GM19452 (cell line): Measurements from ENCODE around the gene GFRA4.

Source experiments
- ATAC-seq: cut with Tn5 transposase; IDR thresholded peaks from one replicate; pipeline ENCODE4 v1.9.1; 2021; ENCODE audit not compliant: unreplicated experiment

The GFRA4 gene

DNA sequence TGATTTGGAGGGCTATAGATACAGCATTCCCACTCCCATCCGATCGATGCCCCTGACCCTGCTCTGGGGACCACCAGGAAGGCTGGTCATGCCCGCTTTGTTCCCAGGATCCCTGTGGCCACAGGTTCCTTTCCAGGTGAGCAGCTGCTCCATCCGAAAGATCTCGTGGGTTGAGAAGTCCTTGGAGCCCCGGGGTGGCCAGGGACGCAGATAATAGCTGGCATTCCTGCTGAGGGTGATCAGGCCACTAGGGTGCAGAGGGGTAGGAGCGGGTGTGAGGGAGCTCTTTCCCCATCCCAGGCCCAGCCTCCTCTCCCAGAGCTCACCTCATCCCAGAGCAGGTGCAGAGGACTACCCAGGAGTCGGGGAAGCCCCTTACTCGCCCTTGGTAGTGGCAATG, 11.2 kb upstream of the GFRA4 start:
- no peak for ATAC-seq

- ATAC-seq = no peak
These were observed 10.2 kb upstream of the GFRA4 start for GRCh38 chr20:3673221-3674070.

GRCh38 chr20:3672547-3673171, 9.5 kb upstream of the GFRA4 start:
- ATAC-seq = no peak

GRCh38 chr20:3671986-3672546, 8.9 kb upstream of the GFRA4 start:
- ATAC-seq = no peak

DNA sequence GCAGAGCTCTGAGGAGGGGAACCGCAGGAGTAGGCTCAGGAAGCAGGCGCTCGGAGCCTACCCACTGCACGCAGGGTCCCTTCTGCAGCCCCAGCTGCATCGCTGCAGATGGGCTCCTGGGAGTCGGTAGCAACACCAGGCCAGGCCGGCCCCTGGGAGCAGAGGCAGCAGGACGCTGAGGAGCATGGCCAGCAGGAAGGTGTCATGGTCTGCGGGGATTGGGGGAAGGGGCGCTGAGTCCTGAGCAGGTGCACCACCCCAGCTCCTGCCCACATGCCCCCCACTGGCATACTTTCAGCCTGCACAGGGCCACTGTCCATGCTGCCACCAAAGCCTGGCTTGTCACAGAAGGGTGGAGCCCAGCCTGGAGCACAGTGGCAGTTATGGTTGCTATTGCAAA, 7.7 kb upstream of the GFRA4 start:
- no peak for ATAC-seq

DNA sequence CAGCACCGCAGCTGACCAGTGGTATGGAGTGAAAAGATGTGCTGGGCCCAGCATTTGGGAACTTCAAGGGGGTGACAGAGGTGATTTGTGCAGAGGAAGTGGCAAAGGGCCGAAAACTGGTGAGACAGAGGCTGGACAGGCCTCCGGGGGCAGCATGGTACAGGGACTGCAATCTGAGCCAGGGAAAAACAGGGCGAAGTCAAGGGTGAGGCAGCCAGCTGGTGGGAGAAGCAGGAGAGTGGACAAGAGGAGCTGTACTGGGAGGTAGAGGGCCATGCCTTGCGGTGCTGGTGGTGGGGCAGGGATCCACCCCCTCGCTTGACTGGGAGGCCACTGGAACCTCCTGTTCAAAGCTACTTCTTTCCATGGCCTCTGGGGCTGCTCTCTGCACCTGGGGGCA, 7.3 kb upstream of the GFRA4 start:
- ATAC-seq = no peak

DNA sequence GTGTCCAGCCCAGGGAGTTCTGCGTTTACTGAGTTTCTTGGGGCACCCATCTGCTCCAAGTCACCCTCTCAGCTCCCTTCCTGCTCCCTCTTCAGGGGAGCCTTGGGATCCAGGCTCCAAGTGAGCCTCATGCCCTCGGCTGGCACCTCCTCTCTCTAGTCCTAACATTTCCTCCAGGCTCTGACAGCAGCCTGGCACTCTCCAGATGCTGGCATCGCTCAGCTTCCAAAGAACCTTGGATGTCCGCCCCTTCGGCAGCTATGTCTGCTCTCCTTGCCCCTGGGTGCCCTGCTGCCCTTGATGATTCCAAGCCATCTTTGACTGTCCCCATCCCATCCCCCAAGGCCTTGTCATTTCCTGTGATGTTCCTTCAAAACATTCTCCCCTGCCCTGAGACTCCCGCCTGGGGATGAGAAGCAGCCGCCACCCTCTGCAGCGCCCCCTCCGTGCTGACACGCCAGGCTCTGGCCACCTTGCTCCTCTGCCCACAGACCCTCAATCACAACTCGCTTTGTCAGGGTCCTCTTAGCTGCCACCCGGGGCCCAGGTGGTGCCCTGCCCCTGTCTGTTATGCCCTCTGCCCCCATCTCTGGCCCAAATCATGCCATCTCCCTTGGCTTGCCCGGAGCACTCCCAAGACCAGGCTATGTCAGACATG, 6.6 kb upstream of the GFRA4 start:
- ATAC-seq = no peak

- no peak for ATAC-seq
These were observed 4.3 kb upstream of the GFRA4 start for GRCh38 chr20:3667434-3668037.

DNA sequence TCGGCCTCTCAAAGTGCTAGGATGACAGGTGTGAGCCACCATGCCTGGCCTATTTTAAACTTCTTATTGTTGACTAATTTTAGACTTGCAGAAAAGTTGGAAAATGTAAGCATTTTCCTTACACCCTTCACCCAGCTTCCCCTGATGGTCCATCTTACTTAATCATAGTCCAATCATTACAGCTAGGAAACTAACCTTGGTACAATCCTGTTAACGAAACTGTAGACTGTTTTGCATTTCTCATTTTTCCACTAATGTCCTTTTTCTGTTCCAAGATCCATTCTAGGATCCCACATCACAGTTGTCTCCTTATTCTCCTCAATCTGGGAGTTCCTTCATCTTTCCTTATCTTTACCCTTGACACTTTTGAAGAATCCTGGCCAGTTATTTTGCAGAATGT, 659 bp upstream of the GFRA4 start:
- ATAC-seq = no peak

DNA sequence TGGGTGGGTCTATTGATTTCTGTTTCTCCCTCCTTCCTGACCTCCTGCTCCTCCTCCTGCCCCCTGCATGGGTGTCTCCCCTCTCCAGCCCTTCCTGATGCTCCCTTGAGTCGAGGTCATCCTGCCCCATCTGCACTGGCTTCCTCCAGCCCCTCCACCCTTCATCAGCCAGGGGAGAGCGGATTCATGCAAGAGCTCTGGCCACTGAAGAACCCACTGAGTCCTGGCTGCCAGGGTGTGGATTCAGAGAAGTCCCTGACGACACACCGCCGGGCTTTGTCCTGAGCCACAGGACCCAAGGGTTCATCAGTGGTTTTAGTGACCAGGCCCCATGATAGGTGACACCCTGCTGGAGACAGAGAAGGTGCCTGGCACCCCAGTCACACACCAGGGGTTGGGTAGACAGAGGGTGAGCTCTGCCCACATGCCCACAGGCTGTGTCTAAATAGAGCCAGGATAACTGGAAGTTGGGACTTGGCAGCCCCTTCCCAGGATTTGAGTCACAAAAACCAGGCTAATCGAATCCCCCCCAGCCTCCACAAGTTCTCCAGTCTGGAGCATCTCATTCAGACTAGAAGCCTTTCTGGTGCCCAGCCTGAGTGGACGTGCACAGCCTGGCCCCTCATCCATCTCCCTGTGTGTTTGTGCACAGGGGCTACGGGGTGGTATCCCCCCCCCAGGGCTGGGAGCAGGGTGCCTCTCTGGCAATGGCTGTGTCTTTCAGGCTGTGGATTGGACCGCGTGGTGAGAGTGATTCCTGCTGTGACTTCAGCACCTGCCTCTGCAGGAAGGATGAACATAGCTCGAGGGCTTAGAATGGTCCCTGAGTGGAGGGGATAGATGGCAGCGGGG, 1.2 kb downstream of the GFRA4 start:
- no peak for ATAC-seq

DNA sequence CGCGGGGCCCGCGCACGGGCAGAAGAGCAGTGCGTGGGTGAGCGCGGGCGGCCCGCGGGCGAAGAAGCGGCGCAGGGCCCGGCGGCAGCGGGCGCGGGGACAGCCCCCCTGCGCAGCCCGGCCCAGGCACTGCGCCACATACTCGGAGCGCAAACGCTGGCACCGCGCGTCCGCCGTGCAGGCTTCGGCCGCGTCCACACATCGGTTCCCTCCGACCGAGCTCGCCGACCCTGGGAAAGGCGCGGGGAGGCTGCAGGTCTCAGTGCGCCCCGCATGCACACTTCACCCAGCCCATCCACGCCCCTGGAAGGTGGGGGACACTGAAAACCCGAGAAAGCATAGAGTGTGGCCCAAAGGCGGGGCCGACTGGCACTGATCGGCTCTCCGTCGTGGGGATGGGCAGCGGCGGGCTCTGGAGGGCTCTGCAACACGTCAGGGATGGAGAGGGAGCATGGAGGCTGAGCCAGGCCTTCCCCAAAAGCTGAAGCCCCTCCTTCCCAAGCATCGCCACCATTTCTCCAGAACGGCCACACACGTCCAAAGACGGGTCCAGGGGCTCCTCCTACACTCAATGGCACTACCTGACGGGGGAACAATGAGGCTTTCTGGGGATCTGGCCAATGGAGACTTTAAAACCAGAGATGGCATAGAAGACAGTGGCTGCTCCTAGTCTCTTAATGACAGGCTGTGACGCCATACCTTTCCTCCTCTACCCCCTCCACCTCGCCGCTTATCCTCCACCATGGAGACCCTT, 2.0 kb downstream of the GFRA4 start:
- ATAC-seq = no peak

DNA sequence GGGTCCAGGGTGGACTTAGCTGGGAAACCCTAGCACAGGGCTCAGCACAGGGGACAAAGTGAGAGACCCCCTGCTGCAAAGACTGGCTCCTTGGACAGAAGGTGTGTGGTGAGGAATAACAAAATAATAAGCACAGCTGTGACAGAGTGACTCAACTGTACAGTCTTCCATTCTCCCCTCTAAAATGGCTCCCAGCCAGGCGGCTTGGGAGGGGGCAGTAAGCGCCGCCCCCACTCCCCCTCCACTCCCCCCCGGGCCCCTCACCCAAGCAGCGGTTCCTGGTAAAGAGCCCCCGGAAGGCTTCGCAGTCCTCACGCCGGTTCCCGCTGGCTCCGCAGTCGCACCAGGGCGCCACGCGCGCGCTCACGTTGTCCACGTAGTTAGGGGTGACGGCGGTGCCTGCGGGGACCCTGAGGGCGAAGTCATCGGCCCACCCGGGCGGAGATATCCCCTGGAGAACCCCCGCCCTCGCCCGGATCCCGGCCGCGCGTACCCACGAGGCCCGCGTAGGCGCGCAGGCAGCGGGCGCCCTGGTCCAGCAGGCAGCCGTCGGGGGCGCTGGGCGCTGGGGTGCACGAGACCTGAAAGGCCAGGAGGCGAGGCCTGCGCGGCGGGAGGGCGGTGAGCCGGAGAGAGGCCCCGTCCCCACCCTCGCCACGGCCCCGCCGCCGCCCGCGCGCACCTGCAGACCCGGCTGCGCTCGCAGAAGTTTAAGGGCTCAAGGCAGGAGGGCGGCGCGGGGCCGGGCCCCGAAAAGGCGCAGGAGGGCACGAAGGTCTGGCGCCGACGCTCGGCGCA, 2.7 kb downstream of the GFRA4 start:
- no peak for ATAC-seq

DNA sequence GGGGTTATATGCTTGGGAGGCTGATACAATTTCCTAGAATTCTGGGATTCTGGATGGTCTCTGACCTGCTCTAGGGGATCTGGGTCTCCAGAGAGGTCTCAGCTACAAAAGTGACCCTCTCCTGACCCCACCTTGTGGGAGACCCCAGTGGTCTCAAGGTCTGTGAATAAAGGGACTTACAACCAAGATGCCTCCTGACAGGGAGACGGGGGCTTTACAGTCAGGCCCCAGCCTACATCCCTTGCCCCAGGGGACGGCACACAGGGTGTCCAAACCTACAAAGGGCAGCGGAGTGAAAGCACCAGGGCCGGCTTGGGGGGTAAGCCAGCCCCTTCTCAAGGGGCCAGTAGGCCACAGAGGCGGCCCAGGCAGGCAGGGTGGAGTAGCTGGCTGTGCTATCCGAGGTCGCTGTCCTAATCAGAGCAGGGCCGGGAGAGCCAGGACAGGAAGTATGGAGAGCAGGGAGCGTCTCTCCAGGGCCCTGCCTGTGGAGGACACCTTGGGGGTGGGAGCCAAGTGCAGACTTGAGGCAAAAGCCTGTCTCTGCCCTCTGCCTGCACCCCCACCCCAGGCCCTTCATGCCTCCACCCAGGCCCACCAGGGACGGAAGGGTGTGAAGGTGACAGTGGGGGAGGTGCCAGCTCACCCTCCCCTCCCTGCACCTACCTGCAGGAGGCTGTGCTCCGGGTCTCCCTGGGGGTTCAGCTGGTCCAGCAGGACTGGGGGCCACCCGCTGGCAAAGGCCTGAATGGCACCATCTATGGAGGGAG, 3.5 kb downstream of the GFRA4 start:
- no peak for ATAC-seq

GRCh38 chr20:3658716-3659491, 4.3 kb downstream of the GFRA4 start:
- peak; percentile 89 for ATAC-seq

GRCh38 chr20:3658019-3658715, 5.0 kb downstream of the GFRA4 start:
- no peak for ATAC-seq

GRCh38 chr20:3655131-3655405, 8.1 kb downstream of the GFRA4 start:
- no peak for ATAC-seq
